Prostate gland (tissue), 2 donors: Measurements from ENCODE around the gene HOATZ.

Source experiments
- CTCF ChIP-seq, 4 experiments: fragments of 200-600 bp in 2 of 4; fragments of 450-650 bp in 2 of 4; sonication (generic) in 2 of 4; IDR thresholded peaks; 1 replicate in 3 of 4; 2 replicates in 1 of 4; pipeline ENCODE4 v1.5.1; 2016 to 2019; ENCODE audit warnings: antibody characterized with exemption in 4 of 4, mild to moderate bottlenecking in 2 of 4, moderate library complexity in 2 of 4
- POLR2A ChIP-seq: fragments of 450-650 bp; IDR thresholded peaks from one replicate; pipeline ENCODE4 v1.6.1; 2016; ENCODE audit warnings: antibody characterized with exemption, mild to moderate bottlenecking
- POLR2AphosphoS5 ChIP-seq: sonication (generic); formaldehyde crosslinking; IDR thresholded peaks from one replicate; pipeline ENCODE4 v1.6.1; 2017; ENCODE audit warnings: antibody characterized with exemption

- no peak for TF ChIP-seq CTCF (IDR thresholded peaks at IDR 0.05)
- TF ChIP-seq POLR2A, result no peak
- no peak for TF ChIP-seq POLR2AphosphoS5
Measured at GRCh38 chr11:111549196-111549868, 34.8 kb downstream of the HOATZ start.
